Activated T-cell treated with anti-CD3 and anti-CD28 coated beads for 4 hours (primary cell): ENCODE data around the gene BEX5.
"Not testable (repeated sequence)": the region's sequence is repeated elsewhere in the genome, so short reads cannot be mapped to it uniquely, and the experiment has no call there.

Source experiments
- DNase-seq: peaks from one replicate; pipeline ENCODE4 v3.0.0-alpha.2; 2020

The BEX5 gene

GRCh38 chrX:102155806-102156179 lies at the start of gene BEX5:
Gene BEX5, minus strand, starts transcription at chrX:102155977. Its CDS starts 1,712 bp downstream, at chrX:102154265.
- DNase-seq, result peak; percentile 28

DNA sequence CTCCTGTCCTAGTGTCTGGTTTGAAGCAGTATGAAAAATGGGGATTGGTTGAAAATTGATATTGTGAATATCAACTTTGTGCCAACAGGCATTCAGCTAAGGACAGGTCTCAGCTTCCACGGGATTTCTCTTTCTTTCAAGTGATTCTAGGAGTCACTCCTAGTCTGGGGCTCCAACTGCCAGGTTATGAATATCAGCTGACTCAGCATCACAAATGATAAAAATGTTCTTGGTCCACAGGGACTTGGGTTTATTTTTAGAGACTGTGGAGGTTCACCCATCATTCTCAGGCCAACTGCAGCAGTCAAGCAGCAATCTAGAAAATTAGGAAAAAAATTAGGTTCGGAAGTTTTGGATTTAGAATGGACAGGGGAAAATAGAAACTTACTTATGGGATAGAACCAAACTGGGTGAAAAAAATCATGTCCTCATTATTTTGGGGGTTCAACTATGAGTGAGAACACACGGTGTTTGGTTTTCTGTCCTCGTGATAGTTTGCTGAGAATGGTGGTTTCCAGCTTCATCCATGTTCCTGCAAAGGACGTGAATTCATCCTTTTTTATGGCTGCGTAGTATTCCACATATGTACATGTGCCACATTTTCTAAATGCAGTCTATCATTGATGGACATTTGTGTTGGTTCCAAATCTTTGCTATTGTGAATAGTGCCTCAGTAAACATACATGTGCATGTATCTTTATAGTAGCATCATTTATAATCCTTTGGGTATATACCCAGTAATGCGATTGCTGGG lies 30.4 kb upstream of the BEX5 start:
- no peak for DNase-seq

DNA sequence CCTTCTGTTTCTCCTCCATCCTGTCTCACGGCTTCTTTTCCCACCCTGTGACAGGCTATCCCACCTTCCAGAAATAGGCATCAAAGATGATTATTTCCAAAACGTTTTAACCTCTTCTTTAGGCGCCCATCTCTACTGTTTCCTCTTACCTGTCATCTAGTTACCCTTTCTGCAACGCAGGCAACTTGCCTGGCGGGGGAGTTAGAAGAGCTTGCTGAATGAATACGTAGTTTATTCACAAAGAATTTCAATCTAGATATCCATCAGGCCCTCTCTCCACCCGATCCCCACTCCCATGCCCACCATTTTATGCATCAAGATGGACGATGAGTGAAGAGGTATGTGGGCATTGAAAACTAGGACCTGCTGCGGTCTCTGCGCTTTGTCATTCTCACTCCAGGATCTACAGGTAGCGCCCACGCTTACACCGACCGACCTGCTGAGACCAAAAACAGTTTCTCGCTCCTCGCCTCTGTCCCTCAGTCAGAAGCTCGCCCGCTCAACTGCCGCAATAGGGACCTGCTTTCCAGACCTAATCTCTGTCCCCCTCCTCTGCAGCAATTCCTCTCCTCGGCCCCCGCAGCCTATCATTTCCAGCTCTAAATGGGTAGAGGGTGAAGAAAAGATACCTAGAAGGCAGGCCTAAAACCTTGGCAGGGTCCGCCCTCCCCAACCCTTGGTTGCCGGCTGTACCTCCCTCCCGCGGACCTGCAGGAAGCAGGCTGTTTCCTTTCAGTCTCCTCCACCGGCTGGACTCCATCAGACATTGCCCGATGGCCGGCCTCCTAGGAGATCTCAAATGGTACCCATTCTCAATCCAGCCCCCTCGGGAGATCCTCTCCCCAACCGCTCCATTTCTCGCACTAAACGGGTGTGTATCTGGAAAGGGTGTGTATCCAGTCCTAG lies 624 bp downstream of the BEX5 start:
- DNase-seq, result peak; percentile 1

GRCh38 chrX:102154218-102154860 lies 1.4 kb downstream of the BEX5 start:
- no peak for DNase-seq

GRCh38 chrX:102142274-102142673 lies 13.5 kb downstream of the BEX5 start, which contains the start of gene TCEAL6:
Gene TCEAL6, minus strand, starts transcription at chrX:102142481.
- DNase-seq, result not testable (repeated sequence)

DNA sequence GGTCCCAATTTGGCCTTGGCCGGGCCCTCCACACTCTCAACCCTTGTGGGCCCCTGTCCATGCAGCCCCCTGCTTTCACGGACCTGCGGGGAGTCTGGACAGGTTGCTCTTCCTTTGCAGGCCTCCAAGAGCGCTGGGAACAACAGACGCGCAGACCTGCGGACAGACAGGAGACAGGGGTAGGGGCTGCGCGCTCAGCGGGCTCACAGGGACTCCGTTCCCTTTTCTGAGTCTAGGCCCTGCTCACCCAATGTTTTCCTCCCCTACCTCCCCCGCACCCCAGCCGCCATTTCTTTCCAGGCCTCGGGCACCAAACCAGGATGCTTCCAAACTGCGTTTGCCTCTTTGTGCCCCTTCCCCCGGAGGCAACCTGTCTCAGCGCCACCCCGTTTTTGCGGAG lies 14.1 kb downstream of the BEX5 start:
- not testable (repeated sequence) for DNase-seq

DNA sequence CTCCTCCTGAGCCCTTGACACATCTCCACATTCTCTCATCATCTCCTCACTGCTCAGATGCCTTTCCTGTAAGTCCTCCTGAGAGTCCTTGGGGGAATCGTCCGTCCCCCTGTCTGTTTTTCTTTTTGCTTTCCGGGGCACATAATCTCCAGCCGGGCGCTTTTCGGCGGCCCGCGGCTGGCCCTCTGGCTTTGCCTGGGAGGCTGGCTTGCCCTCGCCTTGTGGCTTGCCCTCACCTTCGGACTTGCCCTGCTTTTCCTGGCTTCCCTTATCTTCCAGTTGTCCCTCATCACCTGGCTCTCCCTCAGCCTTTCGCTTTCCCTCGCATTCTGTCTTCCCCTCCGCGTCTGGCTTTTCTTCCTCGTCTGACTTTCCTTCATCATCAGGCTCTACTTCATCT lies 14.9 kb downstream of the BEX5 start:
- DNase-seq, result not testable (repeated sequence)

DNA sequence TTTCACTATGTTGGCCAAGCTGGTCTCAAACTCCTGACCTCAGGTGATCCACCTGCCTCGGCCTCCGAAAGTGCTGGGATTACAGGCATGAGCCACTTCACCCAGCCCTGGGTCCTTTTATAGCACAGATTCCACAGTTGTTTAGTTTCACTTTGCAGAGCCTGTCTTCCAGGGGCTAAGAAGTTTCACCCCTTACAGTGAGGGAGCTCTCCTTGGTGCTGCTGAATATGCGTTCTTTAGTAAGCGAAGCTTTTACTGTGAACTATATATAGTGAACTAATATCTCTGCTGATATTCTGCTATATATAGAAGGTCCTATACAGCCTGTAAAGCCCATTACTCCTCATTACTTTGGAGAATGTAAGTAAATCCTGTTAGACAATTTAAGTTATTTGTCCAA lies 17.7 kb downstream of the BEX5 start:
- no peak for DNase-seq

GRCh38 chrX:102129473-102129872 lies 26.3 kb downstream of the BEX5 start:
- DNase-seq, result no peak

DNA sequence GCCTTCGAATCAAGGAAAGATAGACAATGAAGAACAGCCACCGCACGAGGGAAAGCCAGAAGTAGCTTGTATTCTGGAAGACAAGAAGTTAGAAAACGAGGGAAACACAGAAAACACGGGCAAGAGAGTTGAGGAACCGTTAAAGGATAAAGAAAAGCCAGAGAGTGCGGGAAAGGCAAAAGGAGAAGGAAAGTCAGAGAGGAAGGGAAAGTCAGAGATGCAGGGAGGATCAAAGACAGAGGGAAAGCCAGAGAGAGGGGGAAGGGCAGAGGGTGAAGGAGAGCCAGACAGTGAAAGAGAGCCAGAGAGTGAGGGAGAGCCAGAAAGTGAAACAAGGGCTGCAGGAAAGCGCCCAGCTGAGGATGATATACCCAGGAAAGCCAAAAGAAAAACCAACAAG lies 28.9 kb downstream of the BEX5 start:
- DNase-seq, result no peak

GRCh38 chrX:102126080-102126818 lies 29.5 kb downstream of the BEX5 start:
- not testable (repeated sequence) for DNase-seq

DNA sequence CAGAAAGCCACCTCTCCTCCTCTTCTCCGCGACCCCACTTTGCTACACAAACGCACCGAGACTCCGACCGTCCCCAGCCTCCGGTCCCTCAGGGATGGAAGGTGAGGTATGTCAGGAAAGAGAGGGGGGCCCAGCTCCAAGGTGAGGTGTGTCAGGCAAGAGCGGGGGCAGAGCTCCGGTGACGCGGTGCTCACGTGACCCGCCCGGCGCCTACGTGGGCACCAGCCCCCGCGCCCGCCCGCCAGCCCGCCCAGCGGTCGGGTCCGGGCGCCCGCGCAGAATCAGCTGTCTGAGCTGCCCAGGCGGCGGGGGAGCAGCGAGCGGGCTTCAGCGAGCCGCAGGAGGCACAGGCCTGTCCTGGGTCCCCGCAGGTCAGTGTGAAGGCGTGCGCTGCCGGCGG lies 30.3 kb downstream of the BEX5 start, which contains the start of gene TCEAL2:
Gene TCEAL2, plus strand, starts transcription at position 244 of the 400 bp plus-strand sequence. CDS start 1,152 bp downstream, outside the sequence.
- DNase-seq, result peak; percentile 14

GRCh38 chrX:102125014-102125413 lies 30.8 kb downstream of the BEX5 start:
- DNase-seq, result not testable (repeated sequence)

DNA sequence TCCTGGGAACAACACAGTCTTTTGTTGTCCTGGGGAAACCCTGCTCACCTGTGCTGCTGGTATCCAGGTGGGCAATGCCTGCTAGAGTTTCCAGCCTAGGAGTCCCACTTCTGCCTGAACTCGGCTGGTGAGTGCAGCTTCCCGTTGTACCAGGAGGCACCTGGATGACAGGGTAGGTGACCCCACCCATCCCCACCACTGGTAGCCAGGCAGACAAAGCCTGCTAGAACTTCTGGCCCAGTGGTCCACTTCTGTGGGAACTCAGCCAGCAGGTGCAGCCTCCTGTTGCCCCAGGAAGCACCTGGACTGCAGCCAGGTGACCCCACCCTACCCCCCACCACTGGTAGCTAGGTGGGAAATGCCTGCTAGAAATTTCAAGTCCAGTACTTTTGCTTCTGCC lies 40.0 kb downstream of the BEX5 start:
- no peak for DNase-seq

GRCh38 chrX:102113367-102113766 lies 42.4 kb downstream of the BEX5 start:
- no peak for DNase-seq
